Measurements from ENCODE around the gene ANKRD33B.
A peak's percentile ranks its signal among the peaks of the same experiment; 100 is the strongest.

Gene ANKRD33B

GRCh38 chr5:10625700-10626472 lies 62.0 kb downstream of the ANKRD33B start:
- no peak for DNase-seq (ENCODE audit: low read depth)
- TF ChIP-seq CTCF (IDR thresholded peaks at IDR 0.05; ENCODE audit: insufficient read depth, low read depth, low read length, missing control alignments), result no peak

DNA sequence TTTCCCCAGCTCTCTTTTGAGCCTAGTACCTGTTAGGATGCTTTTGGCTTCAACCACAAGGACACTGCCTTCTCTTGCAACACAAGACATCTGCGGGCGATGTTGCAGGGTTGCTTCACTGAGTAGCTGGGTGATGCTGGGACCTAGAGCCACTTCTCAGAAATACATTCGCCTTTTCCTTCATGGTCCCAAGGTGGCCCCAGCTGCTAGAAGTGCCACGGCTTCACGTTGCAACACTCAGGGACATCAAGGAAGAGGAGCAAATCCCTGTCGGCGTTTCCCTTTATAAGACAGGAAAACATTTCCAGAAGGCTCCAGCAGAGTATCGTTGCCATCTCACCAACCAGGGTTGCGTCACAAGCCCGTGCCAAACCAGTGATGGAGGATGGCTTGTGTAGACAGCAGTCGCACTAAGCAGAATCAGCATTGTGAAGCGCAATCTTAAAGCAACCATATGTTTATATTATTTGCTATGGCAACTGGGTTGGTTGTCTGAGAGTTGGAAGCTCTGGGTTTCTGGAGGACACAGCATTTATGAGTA lies 62.7 kb downstream of the ANKRD33B start:
- DNase-seq (ENCODE audit: low read depth), result peak; percentile 63
- no peak overlapping the region for H3K4me3 ChIP-seq (ENCODE audit: low read depth, low read length)
- TF ChIP-seq CTCF (IDR thresholded peaks at IDR 0.05; ENCODE audit: insufficient read depth, low read depth, low read length, missing control alignments), result no peak

More at GRCh38 chr5:10625700-10626472, 62.0 kb downstream of the ANKRD33B start:
- no peak overlapping the region for H3K4me3 ChIP-seq (ENCODE audit: low read depth, low read length)

- peak overlapping the region; percentile 32 for H3K4me3 ChIP-seq (ENCODE audit: low read depth, low read length)
- no peak for TF ChIP-seq CTCF (IDR thresholded peaks at IDR 0.05; ENCODE audit: insufficient read depth, low read depth, low read length, missing control alignments)
- DNase-seq (ENCODE audit: low read depth), result no peak
Observed at GRCh38 chr5:10627160-10627701, 63.4 kb downstream of the ANKRD33B start.

- H3K4me3 ChIP-seq (ENCODE audit: low read depth, low read length), result no peak overlapping the region
- DNase-seq (ENCODE audit: low read depth), result no peak
- TF ChIP-seq CTCF (IDR thresholded peaks at IDR 0.05; ENCODE audit: insufficient read depth, low read depth, low read length, missing control alignments), result no peak
Observed at GRCh38 chr5:10628601-10629000, 64.7 kb downstream of the ANKRD33B start.

- DNase-seq (ENCODE audit: low read depth), result no peak
- H3K4me3 ChIP-seq (ENCODE audit: low read depth, low read length), result no peak overlapping the region
- TF ChIP-seq CTCF (IDR thresholded peaks at IDR 0.05; ENCODE audit: insufficient read depth, low read depth, low read length, missing control alignments), result no peak
Observed at GRCh38 chr5:10629682-10630081, 65.8 kb downstream of the ANKRD33B start.

DNA sequence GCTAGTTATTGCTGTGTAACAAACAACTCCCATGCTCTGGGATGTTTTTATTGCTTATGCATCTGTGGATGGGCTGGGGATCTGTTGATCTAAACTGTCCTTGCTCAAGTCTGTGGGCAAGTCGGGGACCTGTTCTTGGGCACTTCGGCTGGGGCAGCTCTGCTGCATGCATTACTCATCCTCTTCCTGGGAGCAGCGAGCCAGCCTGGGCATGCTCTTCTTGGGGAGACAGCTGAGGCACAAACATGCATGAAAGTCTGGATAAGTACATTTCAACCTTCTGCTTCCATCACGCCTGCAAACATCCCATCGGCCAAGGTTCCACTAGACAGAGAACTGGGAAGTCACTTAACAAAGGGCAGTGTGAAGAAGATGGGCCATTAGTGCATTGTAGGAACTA lies 66.3 kb downstream of the ANKRD33B start:
- no peak for DNase-seq (ENCODE audit: low read depth)
- no peak for TF ChIP-seq CTCF (IDR thresholded peaks at IDR 0.05; ENCODE audit: insufficient read depth, low read depth, low read length, missing control alignments)

GRCh38 chr5:10630744-10631143 lies 66.9 kb downstream of the ANKRD33B start:
- DNase-seq (ENCODE audit: low read depth), result peak; percentile 47
- peak overlapping the region; percentile 59 for H3K4me3 ChIP-seq (ENCODE audit: low read depth, low read length)

More for the DNA sequence above, 66.3 kb downstream of the ANKRD33B start:
- H3K4me3 ChIP-seq (ENCODE audit: low read depth, low read length), result no peak overlapping the region

Measured in GM12865 (cell line).